Liver (tissue), 3 donors: ENCODE measurements around the gene ETFBKMT.

Source experiments
- ATF3 ChIP-seq: IDR thresholded peaks from 2 replicates; pipeline ENCODE4 v1.6.1; 2016; ENCODE audit warnings: antibody characterized with exemption
- EGR1 ChIP-seq, 2 donors: IDR thresholded peaks; 2 replicates each; pipeline ENCODE4 v1.6.1; 2016 to 2018; ENCODE audit warnings: antibody characterized with exemption in 2 of 2, low read depth in 2 of 2
- GABPA ChIP-seq, 2 donors: IDR thresholded peaks in 1 of 2; conservative IDR thresholded peaks in 1 of 2; 2 replicates each; pipeline ENCODE4 v1.6.1; 2016; ENCODE audit warnings: antibody characterized with exemption in 2 of 2, mild to moderate bottlenecking in 1 of 2, moderate library complexity in 1 of 2
- HNF4G ChIP-seq: IDR thresholded peaks from 2 replicates; pipeline ENCODE4 v1.6.1; 2016; ENCODE audit warnings: antibody characterized with exemption
- JUND ChIP-seq, 2 donors: IDR thresholded peaks; 2 replicates each; pipeline ENCODE4 v1.6.1; 2016; ENCODE audit warnings: antibody characterized with exemption in 2 of 2
- NR2F2 ChIP-seq: IDR thresholded peaks from 2 replicates; pipeline ENCODE4 v1.6.1; 2016; ENCODE audit warnings: antibody characterized with exemption
- RXRA ChIP-seq, 2 donors: IDR thresholded peaks; 2 replicates each; pipeline ENCODE4 v1.6.1; 2017 to 2018; ENCODE audit warnings: antibody characterized with exemption in 2 of 2, mild to moderate bottlenecking in 1 of 2
- SP1 ChIP-seq: IDR thresholded peaks from 2 replicates; pipeline ENCODE4 v1.6.1; 2018; ENCODE audit warnings: antibody characterized with exemption, mild to moderate bottlenecking
- TAF1 ChIP-seq: conservative IDR thresholded peaks from 2 replicates; pipeline ENCODE4 v1.6.1; 2016; ENCODE audit warnings: antibody characterized with exemption, mild to moderate bottlenecking
- YY1 ChIP-seq: IDR thresholded peaks from 2 replicates; pipeline ENCODE4 v1.6.1; 2016; ENCODE audit warnings: antibody characterized with exemption, mild to moderate bottlenecking
- TF ChIP-seq, protein P1 (sequence below): IDR thresholded peaks from 2 replicates; pipeline ENCODE4 v1.6.1; 2016; ENCODE audit warnings: antibody characterized with exemption, mild to moderate bottlenecking
- TF ChIP-seq, protein P2 (sequence below): fragments of 150-350 bp; IDR thresholded peaks from 2 replicates; pipeline ENCODE4 v1.5.1; 2017; ENCODE audit warnings: improper control_type of control experiment, low read depth, low read length; ENCODE audit not compliant: missing input control
- donor health status: healthy.
- donor health status: healthy.

- TF ChIP-seq ATF3: no peak
- peak; percentile 89 for TF ChIP-seq NR2F2
- TF ChIP-seq, protein P1, sequence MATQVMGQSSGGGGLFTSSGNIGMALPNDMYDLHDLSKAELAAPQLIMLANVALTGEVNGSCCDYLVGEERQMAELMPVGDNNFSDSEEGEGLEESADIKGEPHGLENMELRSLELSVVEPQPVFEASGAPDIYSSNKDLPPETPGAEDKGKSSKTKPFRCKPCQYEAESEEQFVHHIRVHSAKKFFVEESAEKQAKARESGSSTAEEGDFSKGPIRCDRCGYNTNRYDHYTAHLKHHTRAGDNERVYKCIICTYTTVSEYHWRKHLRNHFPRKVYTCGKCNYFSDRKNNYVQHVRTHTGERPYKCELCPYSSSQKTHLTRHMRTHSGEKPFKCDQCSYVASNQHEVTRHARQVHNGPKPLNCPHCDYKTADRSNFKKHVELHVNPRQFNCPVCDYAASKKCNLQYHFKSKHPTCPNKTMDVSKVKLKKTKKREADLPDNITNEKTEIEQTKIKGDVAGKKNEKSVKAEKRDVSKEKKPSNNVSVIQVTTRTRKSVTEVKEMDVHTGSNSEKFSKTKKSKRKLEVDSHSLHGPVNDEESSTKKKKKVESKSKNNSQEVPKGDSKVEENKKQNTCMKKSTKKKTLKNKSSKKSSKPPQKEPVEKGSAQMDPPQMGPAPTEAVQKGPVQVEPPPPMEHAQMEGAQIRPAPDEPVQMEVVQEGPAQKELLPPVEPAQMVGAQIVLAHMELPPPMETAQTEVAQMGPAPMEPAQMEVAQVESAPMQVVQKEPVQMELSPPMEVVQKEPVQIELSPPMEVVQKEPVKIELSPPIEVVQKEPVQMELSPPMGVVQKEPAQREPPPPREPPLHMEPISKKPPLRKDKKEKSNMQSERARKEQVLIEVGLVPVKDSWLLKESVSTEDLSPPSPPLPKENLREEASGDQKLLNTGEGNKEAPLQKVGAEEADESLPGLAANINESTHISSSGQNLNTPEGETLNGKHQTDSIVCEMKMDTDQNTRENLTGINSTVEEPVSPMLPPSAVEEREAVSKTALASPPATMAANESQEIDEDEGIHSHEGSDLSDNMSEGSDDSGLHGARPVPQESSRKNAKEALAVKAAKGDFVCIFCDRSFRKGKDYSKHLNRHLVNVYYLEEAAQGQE: no peak
- TF ChIP-seq, protein P2, sequence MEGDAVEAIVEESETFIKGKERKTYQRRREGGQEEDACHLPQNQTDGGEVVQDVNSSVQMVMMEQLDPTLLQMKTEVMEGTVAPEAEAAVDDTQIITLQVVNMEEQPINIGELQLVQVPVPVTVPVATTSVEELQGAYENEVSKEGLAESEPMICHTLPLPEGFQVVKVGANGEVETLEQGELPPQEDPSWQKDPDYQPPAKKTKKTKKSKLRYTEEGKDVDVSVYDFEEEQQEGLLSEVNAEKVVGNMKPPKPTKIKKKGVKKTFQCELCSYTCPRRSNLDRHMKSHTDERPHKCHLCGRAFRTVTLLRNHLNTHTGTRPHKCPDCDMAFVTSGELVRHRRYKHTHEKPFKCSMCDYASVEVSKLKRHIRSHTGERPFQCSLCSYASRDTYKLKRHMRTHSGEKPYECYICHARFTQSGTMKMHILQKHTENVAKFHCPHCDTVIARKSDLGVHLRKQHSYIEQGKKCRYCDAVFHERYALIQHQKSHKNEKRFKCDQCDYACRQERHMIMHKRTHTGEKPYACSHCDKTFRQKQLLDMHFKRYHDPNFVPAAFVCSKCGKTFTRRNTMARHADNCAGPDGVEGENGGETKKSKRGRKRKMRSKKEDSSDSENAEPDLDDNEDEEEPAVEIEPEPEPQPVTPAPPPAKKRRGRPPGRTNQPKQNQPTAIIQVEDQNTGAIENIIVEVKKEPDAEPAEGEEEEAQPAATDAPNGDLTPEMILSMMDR: no peak
- TF ChIP-seq TAF1: no peak
- TF ChIP-seq GABPA (IDR thresholded peaks at IDR 0.05 in 1 of 2, conservative IDR thresholded peaks at IDR 0.05 in 1 of 2): no peak
- no peak for TF ChIP-seq EGR1 (IDR thresholded peaks at IDR 0.05; ENCODE audit: low read depth in 2 of 2)
- no peak for TF ChIP-seq YY1
- no peak for TF ChIP-seq JUND (IDR thresholded peaks at IDR 0.05)
- no peak for TF ChIP-seq HNF4G
- peak; percentile 43 for TF ChIP-seq SP1
- TF ChIP-seq RXRA (IDR thresholded peaks at IDR 0.05): peak; percentile 51 to 67
Observed at GRCh38 chr12:31629756-31630732, 29.4 kb upstream of the ETFBKMT start.
